ENCODE results near the gene TNFAIP3. TPM values are rescaled to one million over a fixed set of nuclear protein-coding genes. Genes with fewer than 3 reads are reported as not detected.

The TNFAIP3 gene
- total and polyA plus RNA-seq, 7 donors = 11.4 to 49.9 (median 18.7) TPM

GRCh38 chr6:137909533-137909932 lies 42.5 kb downstream of the TNFAIP3 start:
- intact Hi-C loops (cut with DNase I) = no loop called here
- H3K4me1 ChIP-seq = no peaks in the 10 kb centered on the region
- no peak overlapping the region for H3K4me3 ChIP-seq
- no peaks in the 10 kb centered on the region for H3K9me3 ChIP-seq
- no peak overlapping the region for H3K27ac ChIP-seq
- DNase-seq = no peak
- TF ChIP-seq EP300 (IDR thresholded peaks at IDR 0.05) (no peak), POLR2A (IDR thresholded peaks at IDR 0.05) (no peak), CTCF (IDR thresholded peaks at IDR 0.05) (no peak)
- H3K27me3 ChIP-seq = no peaks in the 10 kb centered on the region
- no peaks in the 10 kb centered on the region for H3K36me3 ChIP-seq
- 72 to 83% methylated on average over 3 of the region's 3 CpGs for WGBS, 2 donors

GRCh38 chr6:137910424-137910834 lies 43.4 kb downstream of the TNFAIP3 start:
- TF ChIP-seq CTCF (IDR thresholded peaks at IDR 0.05) (no peak), POLR2AphosphoS5 (IDR thresholded peaks at IDR 0.05) (no peak), EP300 (IDR thresholded peaks at IDR 0.05) (no peak), POLR2A (IDR thresholded peaks at IDR 0.05) (no peak)
- DNase-seq = no peak
- H3K9me3 ChIP-seq = no peaks in the 10 kb centered on the region
- WGBS, 2 donors = 69 to 93% methylated on average over 1 of the region's 1 CpG
- no peak overlapping the region for H3K4me3 ChIP-seq
- H3K4me1 ChIP-seq = no peaks in the 10 kb centered on the region
- intact Hi-C loops (cut with DNase I) = no loop called here
- no peak overlapping the region for H3K27ac ChIP-seq
- H3K36me3 ChIP-seq = no peaks in the 10 kb centered on the region
- no peaks in the 10 kb centered on the region for H3K27me3 ChIP-seq

GRCh38 chr6:137910843-137911456 lies 43.9 kb downstream of the TNFAIP3 start:
- DNase-seq = no peak
- no peak overlapping the region for H3K4me3 ChIP-seq
- 85 to 88% methylated on average over 6 of the region's 6 CpGs for WGBS, 2 donors

GRCh38 chr6:137911675-137912191 lies 44.7 kb downstream of the TNFAIP3 start:
- Histone ChIP-seq H3K27me3 (no peaks in the 10 kb centered on the region), H3K4me3 (no peak overlapping the region), H3K36me3 (no peaks in the 10 kb centered on the region), H3K27ac (no peak overlapping the region), H3K9me3 (no peaks in the 10 kb centered on the region), H3K4me1 (no peaks in the 10 kb centered on the region)
- 67 to 83% methylated on average over 10 of the region's 10 CpGs for WGBS, 2 donors
- intact Hi-C loops (cut with DNase I) = no loop called here
- no peak for DNase-seq
- TF ChIP-seq POLR2AphosphoS5 (IDR thresholded peaks at IDR 0.05) = no peak
- no peak for TF ChIP-seq CTCF (IDR thresholded peaks at IDR 0.05)
- no peak for TF ChIP-seq EP300 (IDR thresholded peaks at IDR 0.05)
- TF ChIP-seq POLR2A (IDR thresholded peaks at IDR 0.05) = no peak

More at GRCh38 chr6:137910843-137911456, 43.9 kb downstream of the TNFAIP3 start:
- intact Hi-C loops (cut with DNase I) = no loop called here
- Histone ChIP-seq H3K27ac (no peak overlapping the region), H3K4me1 (no peaks in the 10 kb centered on the region), H3K36me3 (no peaks in the 10 kb centered on the region), H3K27me3 (no peaks in the 10 kb centered on the region), H3K9me3 (no peaks in the 10 kb centered on the region)
- TF ChIP-seq POLR2A (IDR thresholded peaks at IDR 0.05) (no peak), CTCF (IDR thresholded peaks at IDR 0.05) (no peak), POLR2AphosphoS5 (IDR thresholded peaks at IDR 0.05) (no peak), EP300 (IDR thresholded peaks at IDR 0.05) (no peak)

- Histone ChIP-seq H3K4me1 (no peaks in the 10 kb centered on the region), H3K36me3 (no peaks in the 10 kb centered on the region), H3K9me3 (no peaks in the 10 kb centered on the region), H3K27me3 (no peaks in the 10 kb centered on the region), H3K27ac (no peak overlapping the region), H3K4me3 (no peak overlapping the region)
- DNase-seq = no peak
- 84 to 98% methylated on average over 3 of the region's 3 CpGs for whole genome bisulfite sequencing, 2 donors
- TF ChIP-seq CTCF (IDR thresholded peaks at IDR 0.05) = no peak
- TF ChIP-seq POLR2A (IDR thresholded peaks at IDR 0.05) = no peak
- no peak for TF ChIP-seq POLR2AphosphoS5 (IDR thresholded peaks at IDR 0.05)
- TF ChIP-seq EP300 (IDR thresholded peaks at IDR 0.05) = no peak
- intact Hi-C loops (cut with DNase I) = no loop called here
Measured at GRCh38 chr6:137912813-137913212, 45.8 kb downstream of the TNFAIP3 start.
